Activated T-helper 17 cell treated with anti-CD3 and anti-CD28 coated beads, Interleukin-2, amount 50 U/mL, for 72 hours (primary cell): ENCODE results near the gene ARHGAP10. TPM values are rescaled to one million over a fixed set of nuclear protein-coding genes. Genes with fewer than 3 reads are reported as not detected.
"Not testable (repeated sequence)": the region's sequence is repeated elsewhere in the genome, so short reads cannot be mapped to it uniquely, and the experiment has no call there.

ENCODE experiments used
- ATAC-seq: fragments of 150-1000 bp; cut with Tn5 transposase; replicated peaks from 2 replicates; pipeline ENCODE4 v1.10.0; 2021; ENCODE audit warnings: mild to moderate bottlenecking, moderate library complexity
- H3K27ac Mint-ChIP-seq: one replicate; pipeline ENCODE4 v1.8.0; 2022; ENCODE audit warnings: mixed read lengths
- H3K27me3 Mint-ChIP-seq: one replicate; pipeline ENCODE4 v1.8.0; 2022; ENCODE audit warnings: mixed read lengths
- H3K36me3 Mint-ChIP-seq: one replicate; pipeline ENCODE4 v1.8.0; 2022; ENCODE audit warnings: low read depth, mild to moderate bottlenecking, mixed read lengths
- H3K4me1 Mint-ChIP-seq: one replicate; pipeline ENCODE4 v1.8.0; 2022; ENCODE audit warnings: mixed read lengths
- H3K4me3 Mint-ChIP-seq: one replicate; pipeline ENCODE4 v1.8.0; 2022; ENCODE audit warnings: mild to moderate bottlenecking, mixed read lengths
- H3K9me3 Mint-ChIP-seq: one replicate; pipeline ENCODE4 v1.8.0; 2022; ENCODE audit warnings: mixed read lengths
- total RNA-seq, 2 donors: library from RNA; stranded (reverse); gene quantifications; one replicate each; pipeline ENCODE4 v1.2.3, GENCODE V29; 2022

ARHGAP10 gene
- total RNA-seq, 2 donors from 2014 or later, result 11.1 to 14.7 TPM

DNA sequence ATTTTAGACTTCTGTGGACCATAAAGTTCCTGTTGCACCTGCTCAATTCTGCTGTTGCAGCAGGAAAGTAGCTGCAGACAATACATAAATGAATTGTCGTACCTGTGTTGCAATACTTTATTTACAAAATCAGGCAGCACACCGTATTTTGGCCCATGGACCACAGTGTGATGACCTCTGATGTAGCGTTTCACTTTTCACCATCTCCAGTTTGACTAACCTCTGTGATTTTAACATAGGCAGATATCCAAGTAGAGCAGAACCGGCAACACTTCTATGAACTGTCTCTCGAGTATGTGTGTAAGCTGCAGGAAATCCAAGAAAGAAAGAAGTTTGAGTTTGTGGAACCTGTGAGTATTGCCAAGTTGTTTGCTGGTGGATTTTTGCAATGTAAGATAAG is 132.7 kb downstream of the ARHGAP10 start:
- Mint-ChIP-seq H3K9me3 (no peaks in the 10 kb centered on the region), H3K4me3 (no peak overlapping the region), H3K27ac (no peak overlapping the region), H3K36me3 (peaks cover 17% of the 10 kb centered on the region), H3K4me1 (peaks cover 10% of the 10 kb centered on the region), H3K27me3 (no peaks in the 10 kb centered on the region)
- ATAC-seq, result no peak

DNA sequence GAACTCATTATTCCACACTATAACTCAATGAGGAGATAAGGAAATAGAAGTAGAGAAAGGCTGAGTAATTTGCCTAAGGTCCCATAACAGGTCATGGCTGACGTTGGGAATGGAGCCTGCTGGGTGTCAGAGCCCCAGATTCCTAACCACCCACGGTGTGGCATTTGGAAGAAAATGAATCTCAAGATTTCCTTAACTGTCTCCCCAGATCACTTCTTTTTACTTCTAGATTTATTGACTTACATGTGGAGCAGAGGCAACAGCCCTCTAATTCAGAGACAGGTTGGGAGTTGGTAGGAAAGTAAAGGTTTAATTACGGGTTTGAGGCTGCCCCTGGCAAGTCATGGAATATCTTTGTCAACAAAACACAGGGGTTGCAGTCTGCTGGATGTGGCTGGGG is 134.0 kb downstream of the ARHGAP10 start:
- Mint-ChIP-seq H3K9me3 (no peaks in the 10 kb centered on the region), H3K27ac (peak overlapping the region; percentile 46), H3K27me3 (no peaks in the 10 kb centered on the region), H3K36me3 (peaks cover 17% of the 10 kb centered on the region), H3K4me3 (no peak overlapping the region), H3K4me1 (peaks cover 10% of the 10 kb centered on the region)
- no peak for ATAC-seq

DNA sequence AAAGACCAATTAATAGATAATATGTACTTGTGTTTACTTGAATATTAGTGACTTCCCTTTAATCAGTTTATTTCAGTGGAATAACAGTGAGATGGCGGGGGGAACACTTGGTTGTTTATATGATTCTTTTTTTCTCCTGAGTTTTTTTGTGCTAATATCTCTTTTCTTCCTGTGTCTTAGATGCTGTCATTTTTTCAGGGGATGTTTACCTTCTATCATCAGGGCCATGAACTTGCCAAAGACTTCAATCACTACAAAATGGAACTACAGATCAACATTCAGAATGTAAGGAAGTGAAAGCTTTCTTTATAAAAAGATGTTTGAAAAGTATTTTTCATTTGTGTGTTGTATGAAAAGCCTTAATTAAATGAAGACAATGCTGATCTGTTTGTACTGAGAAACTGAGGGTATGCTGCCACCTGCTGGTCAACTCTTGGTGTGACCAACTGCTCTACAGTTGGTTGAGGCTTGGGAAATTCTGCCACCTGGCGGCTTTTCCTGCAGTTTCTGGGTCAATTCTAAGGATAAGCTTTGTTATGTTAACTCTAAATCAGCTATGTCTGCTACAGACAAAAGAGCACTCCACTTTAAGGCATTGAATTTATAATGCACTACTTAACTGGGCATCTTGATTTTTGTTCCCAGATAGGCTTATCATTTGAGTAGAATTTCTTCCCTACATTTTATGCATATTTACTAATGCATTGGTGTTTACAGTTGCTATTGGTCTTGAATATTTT is 134.8 kb downstream of the ARHGAP10 start:
- peaks cover 17% of the 10 kb centered on the region for H3K36me3 Mint-ChIP-seq
- no peak overlapping the region for H3K4me3 Mint-ChIP-seq
- H3K27ac Mint-ChIP-seq, result no peak overlapping the region
- no peaks in the 10 kb centered on the region for H3K27me3 Mint-ChIP-seq
- peak; percentile 95 for ATAC-seq
- no peaks in the 10 kb centered on the region for H3K9me3 Mint-ChIP-seq
- H3K4me1 Mint-ChIP-seq, result peaks cover 10% of the 10 kb centered on the region

DNA sequence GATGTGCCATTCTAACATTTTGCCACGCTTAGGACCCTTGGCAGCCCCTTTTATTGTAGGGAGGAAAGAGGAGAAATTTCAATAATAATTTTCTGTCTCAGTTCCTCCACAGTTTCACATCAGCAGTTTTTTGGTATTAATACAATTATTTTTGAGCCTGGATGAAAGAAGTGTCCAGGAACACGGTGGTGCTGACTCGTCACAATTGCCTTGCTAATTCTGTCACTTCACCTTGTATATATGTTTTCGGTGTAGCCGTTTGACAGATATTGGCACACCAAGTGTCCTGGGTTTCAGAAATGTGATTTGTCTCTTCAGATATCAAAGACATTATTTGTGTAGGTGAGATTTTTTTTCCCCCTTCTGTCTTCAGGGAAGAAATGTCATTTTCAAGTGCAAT is 142.2 kb downstream of the ARHGAP10 start:
- Mint-ChIP-seq H3K27ac (no peak overlapping the region), H3K4me1 (no peaks in the 10 kb centered on the region), H3K36me3 (peaks cover 21% of the 10 kb centered on the region), H3K9me3 (no peaks in the 10 kb centered on the region), H3K4me3 (no peak overlapping the region), H3K27me3 (no peaks in the 10 kb centered on the region)
- no peak for ATAC-seq

DNA sequence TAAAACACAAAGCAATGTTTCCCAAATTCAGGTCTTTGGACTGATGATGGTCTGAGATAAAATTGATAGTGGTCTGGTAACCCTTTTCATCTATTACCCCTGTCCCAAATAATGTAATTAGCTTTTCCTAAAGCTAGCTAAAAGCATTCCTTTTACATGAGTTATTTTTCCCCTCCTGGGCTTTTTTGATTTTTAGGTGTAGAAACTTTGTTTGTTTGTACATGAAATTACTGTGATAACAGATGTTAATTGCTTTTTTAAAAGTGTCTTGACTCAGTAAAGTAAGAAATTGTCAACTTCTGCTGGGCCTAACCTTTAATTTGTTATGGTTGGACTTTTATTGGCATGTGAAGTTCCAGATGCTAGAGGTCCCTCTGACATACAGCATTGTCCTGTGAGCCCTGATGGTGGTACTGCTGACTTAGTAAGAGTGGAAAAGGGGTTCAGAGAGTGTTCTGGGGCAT is 145.5 kb downstream of the ARHGAP10 start:
- no peaks in the 10 kb centered on the region for H3K27me3 Mint-ChIP-seq
- no peaks in the 10 kb centered on the region for H3K4me1 Mint-ChIP-seq
- H3K4me3 Mint-ChIP-seq, result no peak overlapping the region
- no peaks in the 10 kb centered on the region for H3K9me3 Mint-ChIP-seq
- H3K27ac Mint-ChIP-seq, result no peak overlapping the region
- peaks cover 37% of the 10 kb centered on the region for H3K36me3 Mint-ChIP-seq
- ATAC-seq, result no peak

DNA sequence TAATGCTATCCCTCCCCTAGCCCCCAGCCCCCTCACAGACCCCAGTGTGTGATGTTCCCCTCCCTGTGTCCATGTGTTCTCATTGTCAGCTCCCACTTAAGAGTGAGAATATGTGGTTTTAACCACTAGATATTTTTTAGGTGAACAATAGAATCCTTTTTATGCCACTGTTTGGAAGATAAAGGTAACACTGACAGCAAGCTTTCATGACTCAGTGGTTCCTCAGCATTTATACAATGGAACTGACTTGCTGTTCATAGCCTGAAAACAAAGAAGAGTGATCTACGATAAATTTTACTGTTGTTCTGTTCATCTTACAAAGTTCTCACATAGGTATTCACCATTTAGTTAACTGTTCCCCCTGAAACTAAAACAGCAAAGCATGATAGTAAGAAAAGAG is 147.8 kb downstream of the ARHGAP10 start:
- Mint-ChIP-seq H3K27ac (no peak overlapping the region), H3K9me3 (peaks cover 4% of the 10 kb centered on the region), H3K27me3 (no peaks in the 10 kb centered on the region), H3K36me3 (peaks cover 37% of the 10 kb centered on the region), H3K4me1 (no peaks in the 10 kb centered on the region), H3K4me3 (no peak overlapping the region)
- no peak for ATAC-seq

DNA sequence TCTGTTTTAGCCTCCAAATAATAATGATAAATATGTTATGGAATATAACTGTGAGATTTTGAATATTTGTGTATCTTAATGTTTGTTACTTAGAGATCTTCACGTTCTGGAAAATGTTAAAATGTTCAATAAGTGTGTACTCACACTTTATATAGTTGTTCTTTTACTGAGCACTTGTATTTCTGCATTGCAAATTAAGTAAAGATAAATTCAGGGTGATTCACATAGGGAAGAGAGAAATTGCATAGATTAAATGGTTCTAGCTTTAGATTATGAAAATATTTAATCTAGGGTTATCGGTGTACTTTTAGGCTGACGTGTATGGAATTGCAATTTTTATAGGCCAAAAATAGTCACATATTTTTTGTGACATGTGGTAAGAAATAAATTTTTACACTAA is 148.6 kb downstream of the ARHGAP10 start:
- Mint-ChIP-seq H3K36me3 (peaks cover 34% of the 10 kb centered on the region), H3K27ac (no peak overlapping the region), H3K9me3 (peaks cover 8% of the 10 kb centered on the region), H3K4me1 (no peaks in the 10 kb centered on the region), H3K4me3 (no peak overlapping the region), H3K27me3 (no peaks in the 10 kb centered on the region)
- ATAC-seq, result no peak

DNA sequence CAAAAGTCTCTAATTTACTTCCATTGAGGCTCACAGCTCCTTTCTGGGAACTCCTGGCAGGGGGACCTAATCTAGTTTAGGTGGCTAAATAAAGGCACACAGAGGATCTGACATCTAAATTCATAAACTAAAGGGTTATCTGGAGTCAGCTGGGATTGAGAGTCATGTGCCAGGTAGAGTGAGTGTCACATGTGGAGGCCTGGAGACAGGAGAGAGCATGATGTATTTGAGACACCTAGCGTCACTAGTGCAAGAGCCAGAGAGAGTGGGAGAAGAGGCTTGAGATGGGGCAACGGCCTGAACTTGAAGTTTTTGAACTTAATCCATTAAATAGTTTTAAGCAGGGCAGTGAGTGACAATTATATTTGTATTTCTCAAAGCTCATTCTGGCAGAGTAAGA is 152.6 kb downstream of the ARHGAP10 start:
- Mint-ChIP-seq H3K4me1 (no peaks in the 10 kb centered on the region), H3K27ac (no peak overlapping the region), H3K27me3 (no peaks in the 10 kb centered on the region), H3K4me3 (no peak overlapping the region), H3K9me3 (peaks cover 8% of the 10 kb centered on the region), H3K36me3 (peaks cover 45% of the 10 kb centered on the region)
- no peak for ATAC-seq

DNA sequence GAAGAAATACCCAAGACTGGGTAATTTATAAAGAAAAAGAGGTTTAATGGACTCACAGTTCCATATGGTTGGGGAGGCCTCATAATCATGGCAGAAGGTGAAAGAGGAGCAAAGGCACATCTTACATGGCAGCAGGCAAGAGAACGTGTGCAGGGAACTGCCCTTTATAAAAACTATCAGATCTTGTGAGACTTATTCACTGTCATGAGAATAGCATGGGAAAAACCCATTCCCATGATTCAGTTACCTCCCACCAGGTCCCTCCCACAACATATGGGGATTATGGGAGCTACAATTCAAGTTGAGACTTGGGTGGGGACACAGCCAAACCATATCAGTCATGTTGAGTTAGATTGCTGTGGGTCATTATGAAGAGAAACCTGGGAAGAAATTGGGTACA is 153.3 kb downstream of the ARHGAP10 start:
- H3K36me3 Mint-ChIP-seq, result peaks cover 38% of the 10 kb centered on the region
- not testable (repeated sequence) for ATAC-seq, H3K9me3 Mint-ChIP-seq

DNA sequence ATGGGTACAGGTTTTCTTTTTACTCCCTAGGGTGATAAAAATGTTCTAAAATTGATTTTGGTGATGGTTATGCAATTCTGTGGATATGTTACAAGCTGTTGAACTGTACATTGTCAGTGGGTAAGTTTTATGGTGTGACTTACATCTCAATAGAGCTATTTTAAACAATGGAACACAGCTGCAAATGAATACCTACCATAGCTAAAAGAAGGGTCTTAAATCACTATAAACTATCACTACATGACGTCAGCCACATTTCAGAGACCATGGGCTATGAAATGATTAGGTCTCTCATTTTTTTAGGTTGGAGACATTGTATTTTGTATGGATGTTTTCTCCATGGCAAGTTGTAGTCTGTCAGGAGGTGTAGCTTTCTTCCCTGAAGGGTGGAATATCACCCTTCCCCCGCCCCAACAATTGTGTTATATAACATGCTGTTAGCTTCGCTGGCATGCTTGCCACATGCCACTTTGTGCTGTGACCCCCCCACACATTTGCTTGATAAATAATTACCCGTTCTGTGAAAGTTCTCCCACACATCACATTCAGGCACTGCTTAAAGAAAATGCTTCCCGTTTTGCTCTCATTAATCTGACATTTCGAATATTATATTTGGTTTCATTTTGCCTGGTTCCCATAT is 159.7 kb downstream of the ARHGAP10 start:
- H3K4me1 Mint-ChIP-seq, result no peaks in the 10 kb centered on the region
- no peaks in the 10 kb centered on the region for H3K27me3 Mint-ChIP-seq
- H3K4me3 Mint-ChIP-seq, result no peak overlapping the region

More for the DNA sequence above, 153.3 kb downstream of the ARHGAP10 start:
- not testable (repeated sequence) for H3K4me3 Mint-ChIP-seq, H3K4me1 Mint-ChIP-seq, H3K27ac Mint-ChIP-seq, H3K27me3 Mint-ChIP-seq

DNA sequence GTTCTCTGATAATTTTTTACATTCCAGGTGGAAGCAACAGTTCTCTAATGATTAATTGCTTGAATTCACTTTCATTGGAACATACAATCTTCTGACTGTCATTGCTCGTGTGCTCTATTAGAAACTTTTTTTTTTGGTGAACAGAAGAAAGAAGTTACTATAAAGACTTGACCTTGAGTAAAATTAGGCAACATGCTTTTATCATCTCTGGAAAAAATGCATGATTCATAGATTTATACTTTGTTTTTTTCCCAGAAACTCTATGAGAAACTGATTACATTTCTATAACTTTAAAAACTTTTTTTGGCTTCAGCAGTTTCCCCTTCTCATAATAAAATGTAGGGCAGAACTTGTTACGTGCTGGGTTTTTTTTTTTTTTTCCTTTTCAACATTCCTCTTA is 167.6 kb downstream of the ARHGAP10 start:
- no peaks in the 10 kb centered on the region for H3K36me3 Mint-ChIP-seq
- H3K4me3 Mint-ChIP-seq, result no peak overlapping the region
- peaks cover 4% of the 10 kb centered on the region for H3K4me1 Mint-ChIP-seq
- no peaks in the 10 kb centered on the region for H3K9me3 Mint-ChIP-seq
- no peak overlapping the region for H3K27ac Mint-ChIP-seq
- ATAC-seq, result no peak
- no peaks in the 10 kb centered on the region for H3K27me3 Mint-ChIP-seq

More for the DNA sequence above, 159.7 kb downstream of the ARHGAP10 start:
- H3K36me3 Mint-ChIP-seq, result peaks cover 21% of the 10 kb centered on the region
- no peak overlapping the region for H3K27ac Mint-ChIP-seq
- no peak for ATAC-seq
- H3K9me3 Mint-ChIP-seq, result peaks cover 3% of the 10 kb centered on the region

DNA sequence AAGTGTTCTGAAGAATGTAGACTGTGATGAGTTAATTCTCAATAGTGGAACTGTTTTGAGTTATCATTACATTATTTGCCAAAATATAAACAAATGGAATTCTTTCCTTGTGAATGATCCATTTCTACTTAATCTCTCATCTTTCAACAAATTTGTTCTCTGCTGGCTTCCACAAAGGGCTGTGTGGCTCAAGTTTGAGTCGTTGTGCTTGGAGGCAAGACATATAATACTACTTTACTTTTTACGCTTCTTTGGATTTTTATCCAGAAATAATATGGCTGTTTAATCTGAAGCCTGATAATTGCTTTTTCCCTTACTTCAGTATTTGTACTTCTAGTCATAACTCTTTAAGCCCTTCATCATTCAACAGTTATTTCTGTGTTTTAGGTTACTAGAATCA is 169.5 kb downstream of the ARHGAP10 start:
- no peaks in the 10 kb centered on the region for H3K9me3 Mint-ChIP-seq
- no peaks in the 10 kb centered on the region for H3K27me3 Mint-ChIP-seq
- no peak for ATAC-seq
- no peaks in the 10 kb centered on the region for H3K36me3 Mint-ChIP-seq
- H3K4me3 Mint-ChIP-seq, result no peak overlapping the region
- H3K4me1 Mint-ChIP-seq, result peaks cover 4% of the 10 kb centered on the region
- no peak overlapping the region for H3K27ac Mint-ChIP-seq

DNA sequence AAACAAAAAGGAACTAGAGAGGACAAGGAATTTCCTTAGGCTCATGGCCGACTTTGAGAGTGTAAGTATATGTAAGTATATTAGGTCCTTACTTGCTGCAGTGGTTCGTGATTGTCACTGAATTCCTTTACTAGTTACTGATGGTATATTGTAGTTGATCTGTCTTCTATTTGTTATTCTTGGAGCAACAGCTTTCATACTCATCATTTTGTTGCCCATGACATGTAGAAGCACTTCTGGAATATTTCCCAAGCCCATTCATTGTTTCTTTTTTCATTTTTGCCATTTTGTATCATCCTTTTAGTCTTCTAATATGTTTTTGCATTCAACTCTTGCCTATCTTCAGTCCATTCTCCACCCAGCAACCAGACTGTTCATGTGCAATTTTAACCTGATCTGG is 170.0 kb downstream of the ARHGAP10 start:
- Mint-ChIP-seq H3K27ac (no peak overlapping the region), H3K27me3 (no peaks in the 10 kb centered on the region), H3K4me3 (no peak overlapping the region), H3K36me3 (peaks cover 1% of the 10 kb centered on the region), H3K4me1 (peaks cover 4% of the 10 kb centered on the region), H3K9me3 (no peaks in the 10 kb centered on the region)
- ATAC-seq, result no peak

DNA sequence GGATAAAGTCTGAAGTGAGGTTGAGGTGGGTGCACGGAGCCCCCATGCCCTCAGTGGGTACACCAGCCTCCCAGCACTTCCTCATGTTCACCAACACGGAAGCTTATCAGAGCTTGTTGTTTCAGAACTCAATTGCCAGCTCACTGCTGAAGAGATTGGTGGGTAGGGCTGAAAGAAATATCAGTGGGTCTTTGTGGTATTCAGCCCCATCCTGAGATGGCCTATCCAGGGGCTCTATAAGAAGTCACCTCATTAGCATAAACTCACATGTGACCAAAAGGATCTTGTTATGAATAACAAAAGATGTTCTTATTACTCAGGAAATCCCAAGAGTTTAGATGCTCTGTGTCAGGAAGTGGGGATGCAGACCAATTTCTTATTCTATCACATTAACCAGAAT is 177.3 kb downstream of the ARHGAP10 start:
- H3K27ac Mint-ChIP-seq, result peak overlapping the region; percentile 15
- peaks cover 20% of the 10 kb centered on the region for H3K36me3 Mint-ChIP-seq
- ATAC-seq, result peak; percentile 46
- no peaks in the 10 kb centered on the region for H3K4me1 Mint-ChIP-seq
- H3K4me3 Mint-ChIP-seq, result no peak overlapping the region
- H3K9me3 Mint-ChIP-seq, result no peaks in the 10 kb centered on the region
- no peaks in the 10 kb centered on the region for H3K27me3 Mint-ChIP-seq

DNA sequence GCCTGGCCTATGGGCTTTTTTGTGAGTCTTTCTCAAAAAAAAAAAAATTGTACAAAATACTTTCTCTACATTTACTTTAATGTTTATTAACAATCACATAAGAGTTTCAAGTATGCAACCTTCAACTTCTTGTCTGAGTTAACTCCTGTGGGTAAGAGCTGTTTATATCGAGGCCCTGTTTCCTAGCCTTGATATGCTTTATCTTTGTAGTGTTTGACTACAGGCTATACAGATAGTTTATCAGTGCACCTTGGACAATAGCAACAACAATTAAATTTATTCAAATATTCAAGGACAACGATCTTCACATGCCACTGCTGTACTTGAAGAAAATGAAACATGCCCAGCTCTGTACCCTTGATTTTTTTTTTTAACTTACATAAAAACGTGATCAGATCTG is 178.4 kb downstream of the ARHGAP10 start:
- H3K36me3 Mint-ChIP-seq, result peaks cover 29% of the 10 kb centered on the region
- H3K9me3 Mint-ChIP-seq, result no peaks in the 10 kb centered on the region
- no peak overlapping the region for H3K4me3 Mint-ChIP-seq
- H3K4me1 Mint-ChIP-seq, result no peaks in the 10 kb centered on the region
- no peak overlapping the region for H3K27ac Mint-ChIP-seq
- no peaks in the 10 kb centered on the region for H3K27me3 Mint-ChIP-seq
- ATAC-seq, result no peak
